IMR-90 (cell line): Measurements from ENCODE around the gene TBC1D8. TPM values are rescaled to one million over a fixed set of nuclear protein-coding genes. Genes with fewer than 3 reads are reported as not detected.

Source experiments
- ATAC-seq: fragments of 200-7000 bp; cut with Tn5 transposase; 2 replicates; pipeline ENCODE4 v1.9.1; 2020; ENCODE audit warnings: low read depth, mild to moderate bottlenecking, moderate library complexity
- BruUV-seq: library from RNA; stranded (reverse); fragments of 400-500 nt; replicated peaks from 2 replicates; lab custom pipeline; 2021; lab: Mats Ljungman, UMichigan
- CTCF ChIA-PET: fragments of 300-600 bp; formaldehyde crosslinking; extraction: SDS; loops from one replicate; lab custom pipeline; 2021; ENCODE audit warnings: antibody characterized with exemption; lab: Yijun Ruan, JAX
- POLR2A ChIA-PET: fragments of 300-600 bp; sonication (Branson Sonifier 250); formaldehyde crosslinking; loops from one replicate; lab custom pipeline; 2022; ENCODE audit warnings: antibody characterized with exemption; ENCODE audit not compliant: unreplicated experiment; lab: Charles Lee
- DNase-seq: peaks from one replicate; pipeline ENCODE4 v3.0.0; 2013
- H2AFZ ChIP-seq: replicated peaks from 2 replicates; pipeline ENCODE3; 2013; ENCODE audit warnings: low read length, mild to moderate bottlenecking; ENCODE audit not compliant: poor library complexity
- H2AK5ac ChIP-seq: 2 replicates; pipeline ENCODE4 v1.6.1; 2013; ENCODE audit warnings: low read depth, low read length, inconsistent platforms
- H2AK9ac ChIP-seq: replicated peaks from 2 replicates; pipeline ENCODE3; 2013; ENCODE audit warnings: mild to moderate bottlenecking, low read depth, low read length, moderate library complexity; ENCODE audit not compliant: poor library complexity
- H2BK120ac ChIP-seq: 2 replicates; pipeline ENCODE4 v1.6.1; 2013; ENCODE audit warnings: low read depth, low read length, inconsistent platforms
- H2BK15ac ChIP-seq: 3 replicates; pipeline ENCODE4 v1.6.1; 2013; ENCODE audit warnings: low read depth, low read length, inconsistent platforms
- H2BK20ac ChIP-seq: 2 replicates; pipeline ENCODE4 v1.6.1; 2013; ENCODE audit warnings: low read depth, mild to moderate bottlenecking, inconsistent platforms, low read length, moderate library complexity
- H2BK5ac ChIP-seq: 2 replicates; pipeline ENCODE4 v1.6.1; 2013; ENCODE audit warnings: mild to moderate bottlenecking, low read depth, low read length, inconsistent platforms; ENCODE audit not compliant: poor library complexity, severe bottlenecking
- H3K14ac ChIP-seq: replicated peaks from 2 replicates; pipeline ENCODE4 v1.6.1; 2013; ENCODE audit warnings: low read depth, low read length, inconsistent platforms
- H3K18ac ChIP-seq: 2 replicates; pipeline ENCODE4 v1.6.1; 2013; ENCODE audit warnings: low read depth, low read length, control low read depth
- H3K23ac ChIP-seq: 2 replicates; pipeline ENCODE4 v1.6.1; 2013; ENCODE audit warnings: low read depth, low read length, inconsistent platforms
- H3K27ac ChIP-seq: 2 replicates; pipeline ENCODE4 v1.5.1; 2013; ENCODE audit warnings: mild to moderate bottlenecking, control low read depth, low read length; ENCODE audit not compliant: insufficient read depth
- H3K27me3 ChIP-seq: 2 replicates; pipeline ENCODE4 v1.6.1; 2013; ENCODE audit warnings: low read length; ENCODE audit not compliant: control insufficient read depth, insufficient read depth
- H3K36me3 ChIP-seq: 2 replicates; pipeline ENCODE4 v1.6.1; 2013; ENCODE audit warnings: low read length, mixed read lengths; ENCODE audit not compliant: control insufficient read depth, insufficient read depth
- H3K4ac ChIP-seq: 2 replicates; pipeline ENCODE4 v1.6.1; 2013; ENCODE audit warnings: low read depth, low read length, inconsistent platforms
- H3K4me1 ChIP-seq: 2 replicates; pipeline ENCODE4 v1.6.1; 2013; ENCODE audit warnings: low read length, mixed read lengths; ENCODE audit not compliant: control insufficient read depth, insufficient read depth
- H3K4me2 ChIP-seq: 2 replicates; pipeline ENCODE4 v1.6.1; 2013; ENCODE audit warnings: low read depth, mild to moderate bottlenecking, control low read depth, low read length, moderate library complexity
- H3K4me3 ChIP-seq: 2 replicates; pipeline ENCODE4 v1.5.1; 2013; ENCODE audit warnings: low read depth, mild to moderate bottlenecking, control low read depth, low read length, moderate library complexity; ENCODE audit not compliant: insufficient read depth
- H3K56ac ChIP-seq: 2 replicates; pipeline ENCODE4 v1.6.1; 2013; ENCODE audit warnings: low read length, inconsistent platforms; ENCODE audit not compliant: insufficient read depth; ENCODE audit errors: extremely low read depth
- H3K79me1 ChIP-seq, 2 experiments: 2 replicates each; pipeline ENCODE4 v1.6.1; 2013; ENCODE audit warnings: low read length in 2 of 2, inconsistent platforms in 1 of 2, low read depth in 1 of 2
- H3K9ac ChIP-seq: 2 replicates; pipeline ENCODE4 v1.6.1; 2013; ENCODE audit warnings: low read depth, low read length, control low read depth
- H3K9me1 ChIP-seq: 2 replicates; pipeline ENCODE4 v1.6.1; 2013; ENCODE audit warnings: low read length, inconsistent platforms; ENCODE audit not compliant: insufficient read depth
- H3K9me3 ChIP-seq: 2 replicates; pipeline ENCODE4 v1.6.1; 2013; ENCODE audit warnings: low read length; ENCODE audit not compliant: control insufficient read depth, insufficient read depth
- H4K20me1 ChIP-seq: 2 replicates; pipeline ENCODE4 v1.6.1; 2013; ENCODE audit warnings: low read length, inconsistent platforms; ENCODE audit not compliant: insufficient read depth
- H4K5ac ChIP-seq: 2 replicates; pipeline ENCODE4 v1.6.1; 2013; ENCODE audit warnings: mild to moderate bottlenecking, low read depth, low read length, control low read depth
- H4K8ac ChIP-seq, 2 experiments: 2 replicates each; pipeline ENCODE4 v1.6.1; 2013; ENCODE audit warnings: low read depth in 2 of 2, low read length in 2 of 2, control low read depth in 1 of 2, inconsistent platforms in 1 of 2
- H4K91ac ChIP-seq: 2 replicates; pipeline ENCODE4 v1.6.1; 2013; ENCODE audit warnings: low read depth, low read length, inconsistent platforms; ENCODE audit not compliant: insufficient read depth
- BHLHE40 ChIP-seq: fragments of 150-350 bp; IDR thresholded peaks from 2 replicates; pipeline ENCODE4 v1.6.1; 2016; ENCODE audit warnings: mild to moderate bottlenecking, low read depth, low read length
- CEBPB ChIP-seq: IDR thresholded peaks from 2 replicates; pipeline ENCODE4 v1.6.1; 2012; ENCODE audit warnings: low read depth, low read length, improper control_type of control experiment
- CHD1 ChIP-seq: IDR thresholded peaks from 2 replicates; pipeline ENCODE4 v1.6.1; 2012; ENCODE audit warnings: low read depth, low read length, improper control_type of control experiment
- CTCF ChIP-seq: conservative IDR thresholded peaks from 2 replicates; pipeline ENCODE4 v1.5.1; 2012; ENCODE audit warnings: mild to moderate bottlenecking, low read depth, low read length, improper control_type of control experiment
- FOS ChIP-seq: fragments of 150-350 bp; IDR thresholded peaks from 2 replicates; pipeline ENCODE4 v1.6.1; 2016; ENCODE audit warnings: low read depth, low read length
- MAFK ChIP-seq: IDR thresholded peaks from 2 replicates; pipeline ENCODE4 v1.6.1; 2012; ENCODE audit warnings: low read depth, low read length, improper control_type of control experiment
- MAZ ChIP-seq: IDR thresholded peaks from 2 replicates; pipeline ENCODE4 v1.6.1; 2012; ENCODE audit warnings: low read depth, mild to moderate bottlenecking, low read length, improper control_type of control experiment, moderate library complexity, borderline replicate concordance
- MXI1 ChIP-seq: IDR thresholded peaks from 2 replicates; pipeline ENCODE4 v1.6.1; 2012; ENCODE audit warnings: low read depth, mild to moderate bottlenecking, low read length, moderate library complexity, borderline replicate concordance
- NFE2L2 ChIP-seq: fragments of 150-350 bp; IDR thresholded peaks from 2 replicates; pipeline ENCODE4 v1.6.1; 2016; ENCODE audit warnings: low read depth, mild to moderate bottlenecking, low read length
- POLR2A ChIP-seq: IDR thresholded peaks from 2 replicates; pipeline ENCODE4 v1.6.1; 2012; ENCODE audit warnings: mild to moderate bottlenecking, low read depth, low read length
- RAD21 ChIP-seq: IDR thresholded peaks from 2 replicates; pipeline ENCODE4 v1.6.1; 2012; ENCODE audit warnings: low read length, improper control_type of control experiment
- RFX5 ChIP-seq: IDR thresholded peaks from 2 replicates; pipeline ENCODE4 v1.8.0; 2012; ENCODE audit warnings: low read depth, mild to moderate bottlenecking, low read length, moderate library complexity
- SMC3 ChIP-seq: fragments of 150-350 bp; IDR thresholded peaks from 2 replicates; pipeline ENCODE4 v1.6.1; 2016; ENCODE audit warnings: low read depth, mild to moderate bottlenecking, antibody characterized with exemption, low read length, moderate library complexity
- WGBS, 2 experiments: methylation state at CpG; one replicate each; pipeline versions ENCODE4 v1.1.5 to v1.1.7; 2013; ENCODE audit warnings: missing lambda C conversion rate in 2 of 2; ENCODE audit not compliant: insufficient read length in 1 of 2; ENCODE audit errors: extremely low coverage in 2 of 2; 5-methylcytosine and 5-hydroxymethylcytosine counted together
- dilution Hi-C: fragments of 300-500 bp; cut with HindIII; formaldehyde crosslinking; loops from one replicate; pipeline ENCODE4 v1.14.3; 2018; ENCODE audit warnings: low sequenced_read_pairs; ENCODE audit not compliant: unreplicated experiment
- in situ Hi-C: fragments of 300-500 bp; cut with MboI; formaldehyde crosslinking; loops from 3 replicates; pipeline ENCODE4 v1.14.3; 2019; ENCODE audit warnings: low sequenced_read_pairs, inconsistent platforms, mixed read lengths
- intact Hi-C: fragments of 100-400 bp; cut with micrococcal nuclease; formaldehyde crosslinking; loops from 2 replicates; pipeline ENCODE4 v1.10.0; 2022
- polyA plus RNA-seq, 3 experiments: library from polyadenylated mRNA; depleted of rRNA; stranded (reverse); fragments of >200 nt; gene quantifications; 2 replicates each; pipeline ENCODE4 v1.2.3, GENCODE V29; 2012; ENCODE audit warnings: low replicate concordance in 1 of 3
- total RNA-seq: library from RNA; depleted of rRNA; stranded (reverse); fragments of >200 nt; gene quantifications from 2 replicates; pipeline ENCODE4 v1.2.3, GENCODE V29; 2012
- TF ChIP-seq, protein P1 (sequence below): fragments of 150-350 bp; IDR thresholded peaks from 2 replicates; pipeline ENCODE4 v1.6.1; 2016; ENCODE audit warnings: low read depth, mild to moderate bottlenecking, low read length, moderate library complexity, borderline replicate concordance
- TF ChIP-seq, protein P2 (sequence below): fragments of 150-350 bp; IDR thresholded peaks from 2 replicates; pipeline ENCODE4 v1.6.1; 2017; ENCODE audit warnings: mild to moderate bottlenecking, antibody characterized with exemption, low read length, low read depth

The TBC1D8 gene
- total and polyA plus RNA-seq, 2 of the 4 experiments (the other 2 are of a cell fraction), result 1.3 to 1.5 TPM

DNA sequence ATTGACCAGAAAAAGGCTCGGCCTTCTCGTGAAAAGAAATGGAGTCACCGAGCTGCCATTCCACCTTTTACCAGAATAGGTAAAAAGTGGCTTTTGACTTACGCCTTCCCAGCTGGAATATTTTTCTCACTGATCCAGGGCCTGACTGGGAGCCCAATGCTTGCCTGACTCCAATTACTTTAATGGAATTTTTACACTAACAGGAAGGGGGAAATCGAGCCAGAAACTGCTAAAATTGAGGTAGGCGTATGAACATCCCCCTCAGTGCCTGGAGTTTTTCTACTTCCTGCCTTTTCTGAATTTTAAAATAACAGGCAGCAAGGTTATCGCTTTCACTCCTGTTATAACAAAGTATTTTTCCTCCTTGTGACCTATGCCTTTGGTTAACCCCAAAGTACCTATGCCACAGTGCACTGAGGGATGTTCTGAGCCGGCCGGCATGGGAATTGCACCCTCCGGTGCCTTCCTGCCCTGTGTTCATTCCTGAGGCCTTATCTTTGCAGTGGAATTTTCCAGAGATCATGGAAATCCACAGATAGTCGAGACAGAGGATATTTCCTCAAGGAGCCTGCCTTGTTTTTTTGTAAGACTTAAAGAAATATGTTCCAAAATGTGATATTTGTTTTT, 167.4 kb downstream of the TBC1D8 start:
- Histone ChIP-seq H3K18ac (no peak overlapping the region), H2BK15ac (no peak overlapping the region), H2BK5ac (no peak overlapping the region), H3K79me1 (no peaks in the 10 kb centered on the region), H2BK120ac (no peak overlapping the region), H3K36me3 (peaks cover 10% of the 10 kb centered on the region), H2AK5ac (no peak overlapping the region), H2AK9ac (no peak overlapping the region), H3K4me1 (peaks cover 3% of the 10 kb centered on the region; the same call in 1 of the 2 replicates), H2BK20ac (no peak overlapping the region), H3K27me3 (no peaks in the 10 kb centered on the region), H4K8ac (no peak overlapping the region), H4K91ac (no peak overlapping the region), H3K9me1 (peaks cover 4% of the 10 kb centered on the region; the same call in 1 of the 2 replicates), H3K4me2 (no peak overlapping the region), H3K4ac (no peak overlapping the region), H3K23ac (no peak overlapping the region), H3K4me3 (no peak overlapping the region), H3K56ac (no peak overlapping the region), H4K20me1 (no peaks in the 10 kb centered on the region; the same call in 1 of the 2 replicates), H2AFZ (no peak overlapping the region), H3K9ac (no peak overlapping the region), H4K5ac (peak overlapping the region; percentile 42; the same call in 1 of the 2 replicates), H3K14ac (no peak overlapping the region), H3K9me3 (no peaks in the 10 kb centered on the region), H3K27ac (no peak overlapping the region)
- DNase-seq, result no peak
- CTCF ChIA-PET, result interaction anchor here (1.0 kb wide), 1 partner anchor 254 kb away, joined by 3 read pairs; no protein-coding TSS in a partner anchor
- ATAC-seq, result peak; percentile 44; the same call in 1 of the 2 replicates
- intact Hi-C loops (loop anchor here (1.0 to 10.0 kb wide), 3 partner anchors 80 to 559 kb away; partner anchors contain the start of gene NPAS2), in situ Hi-C loops (no loop called here), dilution Hi-C loops (no loop called here)
- WGBS, 2 experiments, result 100% methylated on average over 1 of the region's 11 CpGs; no CpG with 5 or more reads in 1 of the 2 experiments
- POLR2A ChIA-PET, result no interaction called here
- no TSS peak for BruUV-seq
- TF ChIP-seq BHLHE40 (no peak), MAZ (no peak), CHD1 (no peak), MAFK (no peak), NFE2L2 (no peak), CEBPB (no peak), POLR2A (no peak), RAD21 (no peak), FOS (no peak), CTCF (no peak), SMC3 (no peak), RFX5 (no peak), MXI1 (no peak)
- TF ChIP-seq, protein P1, sequence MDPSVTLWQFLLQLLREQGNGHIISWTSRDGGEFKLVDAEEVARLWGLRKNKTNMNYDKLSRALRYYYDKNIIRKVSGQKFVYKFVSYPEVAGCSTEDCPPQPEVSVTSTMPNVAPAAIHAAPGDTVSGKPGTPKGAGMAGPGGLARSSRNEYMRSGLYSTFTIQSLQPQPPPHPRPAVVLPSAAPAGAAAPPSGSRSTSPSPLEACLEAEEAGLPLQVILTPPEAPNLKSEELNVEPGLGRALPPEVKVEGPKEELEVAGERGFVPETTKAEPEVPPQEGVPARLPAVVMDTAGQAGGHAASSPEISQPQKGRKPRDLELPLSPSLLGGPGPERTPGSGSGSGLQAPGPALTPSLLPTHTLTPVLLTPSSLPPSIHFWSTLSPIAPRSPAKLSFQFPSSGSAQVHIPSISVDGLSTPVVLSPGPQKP, result no peak
- TF ChIP-seq, protein P2, sequence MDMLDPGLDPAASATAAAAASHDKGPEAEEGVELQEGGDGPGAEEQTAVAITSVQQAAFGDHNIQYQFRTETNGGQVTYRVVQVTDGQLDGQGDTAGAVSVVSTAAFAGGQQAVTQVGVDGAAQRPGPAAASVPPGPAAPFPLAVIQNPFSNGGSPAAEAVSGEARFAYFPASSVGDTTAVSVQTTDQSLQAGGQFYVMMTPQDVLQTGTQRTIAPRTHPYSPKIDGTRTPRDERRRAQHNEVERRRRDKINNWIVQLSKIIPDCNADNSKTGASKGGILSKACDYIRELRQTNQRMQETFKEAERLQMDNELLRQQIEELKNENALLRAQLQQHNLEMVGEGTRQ, result no peak
